ENCODE data around the gene NAPG.
A peak's percentile ranks its signal among the peaks of the same experiment; 100 is the strongest.

NAPG gene

GRCh38 chr18:10525697-10526560, at the start of gene NAPG:
TSS of gene NAPG (plus strand) at chr18:10526027. CDS start at chr18:10526103, 76 bp downstream.
- Histone ChIP-seq H2AFZ (ENCODE audit: low read depth, low read length) (peak within 1 kb of the TSS; percentile 75), H3K27ac (ENCODE audit: low read length) (peak within 1 kb of the TSS; percentile 91), H4K20me1 (ENCODE audit: insufficient read depth, low read length) (peaks cover 29% of the 10 kb centered on the region), H3K4me3 (ENCODE audit: low read depth in 1 of 2, low read length in 2 of 2) (peak within 1 kb of the TSS; percentile 99), H3K36me3 (ENCODE audit: insufficient read depth, low read length) (no peaks in the 10 kb centered on the region; the same call in 1 of the 2 replicates), H3K9ac (ENCODE audit: low read depth, low read length) (peak within 1 kb of the TSS; percentile 86), H3K4me2 (ENCODE audit: insufficient read depth, low read length) (peak within 1 kb of the TSS; percentile 98), H3K79me2 (ENCODE audit: insufficient read depth, low read length) (peaks cover 50% of the 10 kb centered on the region), H3K9me3 (ENCODE audit: insufficient read depth, low read length, severe bottlenecking) (no peaks in the 10 kb centered on the region), H3K27me3 (ENCODE audit: insufficient read depth, low read length, poor library complexity) (no peaks in the 10 kb centered on the region), H3K4me1 (ENCODE audit: insufficient read depth, low read length) (peaks cover 40% of the 10 kb centered on the region)
- DNase-seq: peak; percentile 94
- TF ChIP-seq, protein P1, sequence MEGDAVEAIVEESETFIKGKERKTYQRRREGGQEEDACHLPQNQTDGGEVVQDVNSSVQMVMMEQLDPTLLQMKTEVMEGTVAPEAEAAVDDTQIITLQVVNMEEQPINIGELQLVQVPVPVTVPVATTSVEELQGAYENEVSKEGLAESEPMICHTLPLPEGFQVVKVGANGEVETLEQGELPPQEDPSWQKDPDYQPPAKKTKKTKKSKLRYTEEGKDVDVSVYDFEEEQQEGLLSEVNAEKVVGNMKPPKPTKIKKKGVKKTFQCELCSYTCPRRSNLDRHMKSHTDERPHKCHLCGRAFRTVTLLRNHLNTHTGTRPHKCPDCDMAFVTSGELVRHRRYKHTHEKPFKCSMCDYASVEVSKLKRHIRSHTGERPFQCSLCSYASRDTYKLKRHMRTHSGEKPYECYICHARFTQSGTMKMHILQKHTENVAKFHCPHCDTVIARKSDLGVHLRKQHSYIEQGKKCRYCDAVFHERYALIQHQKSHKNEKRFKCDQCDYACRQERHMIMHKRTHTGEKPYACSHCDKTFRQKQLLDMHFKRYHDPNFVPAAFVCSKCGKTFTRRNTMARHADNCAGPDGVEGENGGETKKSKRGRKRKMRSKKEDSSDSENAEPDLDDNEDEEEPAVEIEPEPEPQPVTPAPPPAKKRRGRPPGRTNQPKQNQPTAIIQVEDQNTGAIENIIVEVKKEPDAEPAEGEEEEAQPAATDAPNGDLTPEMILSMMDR (IDR thresholded peaks at IDR 0.05; ENCODE audit: borderline replicate concordance, extremely low read depth, low read length, poor library complexity, severe bottlenecking): no peak
- TF ChIP-seq EZH2 (IDR thresholded peaks at IDR 0.05; ENCODE audit: borderline replicate concordance, low read depth, low read length, severe bottlenecking): no peak
- ATAC-seq (ENCODE audit: insufficient read depth, low read depth): peak; percentile 87

- Histone ChIP-seq H3K36me3 (ENCODE audit: insufficient read depth, low read length) (no peaks in the 10 kb centered on the region), H3K79me2 (ENCODE audit: insufficient read depth, low read length) (no peaks in the 10 kb centered on the region), H3K4me1 (ENCODE audit: insufficient read depth, low read length) (no peaks in the 10 kb centered on the region), H2AFZ (ENCODE audit: low read depth, low read length) (no peak overlapping the region), H3K9me3 (ENCODE audit: insufficient read depth, low read length, severe bottlenecking) (no peaks in the 10 kb centered on the region), H3K4me3 (ENCODE audit: low read depth in 1 of 2, low read length in 2 of 2) (no peak overlapping the region), H3K27me3 (ENCODE audit: insufficient read depth, low read length, poor library complexity) (no peaks in the 10 kb centered on the region), H3K4me2 (ENCODE audit: insufficient read depth, low read length) (no peak overlapping the region), H3K9ac (ENCODE audit: low read depth, low read length) (no peak overlapping the region), H4K20me1 (ENCODE audit: insufficient read depth, low read length) (no peaks in the 10 kb centered on the region), H3K27ac (ENCODE audit: low read length) (no peak overlapping the region)
- TF ChIP-seq, protein P1 (IDR thresholded peaks at IDR 0.05; ENCODE audit: borderline replicate concordance, extremely low read depth, low read length, poor library complexity, severe bottlenecking): no peak
- no peak for TF ChIP-seq EZH2 (IDR thresholded peaks at IDR 0.05; ENCODE audit: borderline replicate concordance, low read depth, low read length, severe bottlenecking)
- ATAC-seq (ENCODE audit: insufficient read depth, low read depth) (no peak), DNase-seq (no peak)
These were observed 49.5 kb upstream of the NAPG start for GRCh38 chr18:10476338-10476791.

DNA sequence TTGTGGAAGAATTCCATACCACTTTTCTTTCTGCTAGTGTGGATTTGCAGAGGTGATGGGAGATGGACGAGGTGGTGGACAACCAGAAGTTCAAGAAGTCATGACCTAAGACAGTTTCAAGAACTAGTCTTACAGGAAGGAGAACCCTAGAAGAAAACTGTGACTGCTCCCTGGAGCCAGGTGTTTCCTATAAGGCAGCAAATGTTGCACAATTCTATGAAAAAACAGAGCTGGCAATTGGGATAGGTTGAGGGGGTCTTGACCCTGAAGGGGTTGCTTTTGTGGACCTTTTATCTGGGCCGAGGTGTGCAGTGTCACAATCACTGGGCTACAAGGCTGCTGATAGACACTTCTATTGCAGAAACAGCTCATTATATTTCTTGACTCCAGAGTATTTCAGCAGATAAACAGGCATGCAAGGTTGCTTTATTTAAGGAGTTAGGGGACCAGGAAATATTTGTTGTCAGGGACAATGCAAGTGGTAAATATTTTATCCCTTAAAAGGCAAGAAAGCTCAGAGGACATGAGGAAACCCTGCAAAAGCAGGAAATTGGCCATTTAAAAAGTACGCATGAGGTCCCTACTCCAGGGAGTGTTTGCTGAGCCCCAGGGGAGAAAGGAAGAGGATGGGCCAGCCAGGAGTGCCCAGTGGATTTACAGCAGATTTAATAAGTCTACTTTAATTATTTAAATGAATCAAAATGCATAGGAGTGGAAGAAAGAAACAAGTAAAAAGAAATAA, 48.5 kb upstream of the NAPG start:
- Histone ChIP-seq H3K27me3 (ENCODE audit: insufficient read depth, low read length, poor library complexity) (no peaks in the 10 kb centered on the region), H2AFZ (ENCODE audit: low read depth, low read length) (no peak overlapping the region), H3K4me3 (ENCODE audit: low read depth in 1 of 2, low read length in 2 of 2) (no peak overlapping the region), H3K36me3 (ENCODE audit: insufficient read depth, low read length) (no peaks in the 10 kb centered on the region), H3K4me2 (ENCODE audit: insufficient read depth, low read length) (no peak overlapping the region), H3K9ac (ENCODE audit: low read depth, low read length) (no peak overlapping the region), H3K9me3 (ENCODE audit: insufficient read depth, low read length, severe bottlenecking) (no peaks in the 10 kb centered on the region), H3K79me2 (ENCODE audit: insufficient read depth, low read length) (no peaks in the 10 kb centered on the region), H3K27ac (ENCODE audit: low read length) (no peak overlapping the region), H3K4me1 (ENCODE audit: insufficient read depth, low read length) (peaks cover 7% of the 10 kb centered on the region), H4K20me1 (ENCODE audit: insufficient read depth, low read length) (no peaks in the 10 kb centered on the region)
- DNase-seq (no peak), ATAC-seq (ENCODE audit: insufficient read depth, low read depth) (no peak)
- TF ChIP-seq EZH2 (IDR thresholded peaks at IDR 0.05; ENCODE audit: borderline replicate concordance, low read depth, low read length, severe bottlenecking): no peak
- TF ChIP-seq, protein P1 (IDR thresholded peaks at IDR 0.05; ENCODE audit: borderline replicate concordance, extremely low read depth, low read length, poor library complexity, severe bottlenecking): no peak

Data from DND-41 (cell line).